Mucosa of descending colon (tissue), 3 donors: ENCODE measurements around the gene PLA2G4F. TPM values are rescaled to one million over a fixed set of nuclear protein-coding genes. Genes with fewer than 3 reads are reported as not detected.
A peak's percentile ranks its signal among the peaks of the same experiment; 100 is the strongest.

Source experiments
- ATAC-seq: fragments of 200-7000 bp; cut with Tn5 transposase; one replicate; pipeline ENCODE4 v1.9.1; 2020; ENCODE audit warnings: mild to moderate bottlenecking, moderate library complexity
- DNase-seq, 3 donors: peaks; one replicate each; pipeline ENCODE4 v3.0.0-alpha.2; 2020
- H3K36me3 ChIP-seq: fragments of 200-600 bp; one replicate; pipeline ENCODE4 v1.8.0; 2021; ENCODE audit warnings: low read depth, mild to moderate bottlenecking
- H3K4me1 ChIP-seq: fragments of 200-600 bp; one replicate; pipeline ENCODE4 v1.8.0; 2021; ENCODE audit warnings: low read depth, mild to moderate bottlenecking
- H3K4me3 ChIP-seq: fragments of 200-600 bp; one replicate; pipeline ENCODE4 v1.8.0; 2021; ENCODE audit warnings: mild to moderate bottlenecking
- H3K9me3 ChIP-seq: fragments of 200-600 bp; one replicate; pipeline ENCODE4 v1.8.0; 2021; ENCODE audit warnings: mild to moderate bottlenecking
- CTCF ChIP-seq: fragments of 200-600 bp; IDR thresholded peaks from one replicate; pipeline ENCODE4 v1.8.0; 2022; ENCODE audit warnings: antibody characterized with exemption, mild to moderate bottlenecking
- intact Hi-C, 2 donors: fragments of 100-400 bp; cut with DNase I in 1 of 2; cut with micrococcal nuclease in 1 of 2; formaldehyde crosslinking; loops; one replicate each; pipeline versions ENCODE4 v1.11.0 to v1.11.1; 2022; cut with DNase I, micrococcal nuclease
- total RNA-seq, 3 donors: library from RNA; stranded (reverse); fragmentation: NEBNext Ultra II Directional in 2 of 3; extraction: Animal tissue kit (Norgen Biotek cat#: 25700) in 2 of 3; gene quantifications; one replicate each; pipeline versions ENCODE4 v1.2.1 to v1.2.4, GENCODE V29; 2021 to 2023
- donor health status: DM: no; HTN: no; CAD: no; lungs with moderate emphysema.
- donor health status: DM: no; HTN: no; CAD: no.
- donor health status: DM: no; HTN: yes; CAD: no.

PLA2G4F gene
- total RNA-seq, 3 donors from 2014 or later, result 23.4 to 66.9 (median 41.2) TPM

- Histone ChIP-seq H3K4me3 (no peak overlapping the region), H3K36me3 (no peaks in the 10 kb centered on the region), H3K9me3 (no peaks in the 10 kb centered on the region), H3K4me1 (no peaks in the 10 kb centered on the region)
- TF ChIP-seq CTCF, result no peak
- intact Hi-C loops, result no loop called here
- DNase-seq, result no peak
- ATAC-seq, result no peak
Measured at GRCh38 chr15:42199126-42199525, 42.7 kb upstream of the PLA2G4F start.

GRCh38 chr15:42198516-42198915, 42.1 kb upstream of the PLA2G4F start:
- TF ChIP-seq CTCF, result no peak
- Histone ChIP-seq H3K36me3 (no peaks in the 10 kb centered on the region), H3K9me3 (no peaks in the 10 kb centered on the region), H3K4me1 (no peaks in the 10 kb centered on the region), H3K4me3 (no peak overlapping the region)
- intact Hi-C loops, result no loop called here
- no peak for DNase-seq
- no peak for ATAC-seq

- Histone ChIP-seq H3K36me3 (no peaks in the 10 kb centered on the region), H3K4me1 (no peaks in the 10 kb centered on the region), H3K9me3 (no peaks in the 10 kb centered on the region), H3K4me3 (no peak overlapping the region)
- no peak for DNase-seq
- intact Hi-C loops, result no loop called here
- no peak for TF ChIP-seq CTCF
- peak; percentile 20 for ATAC-seq
Measured at GRCh38 chr15:42194513-42194912, 38.1 kb upstream of the PLA2G4F start.

DNA sequence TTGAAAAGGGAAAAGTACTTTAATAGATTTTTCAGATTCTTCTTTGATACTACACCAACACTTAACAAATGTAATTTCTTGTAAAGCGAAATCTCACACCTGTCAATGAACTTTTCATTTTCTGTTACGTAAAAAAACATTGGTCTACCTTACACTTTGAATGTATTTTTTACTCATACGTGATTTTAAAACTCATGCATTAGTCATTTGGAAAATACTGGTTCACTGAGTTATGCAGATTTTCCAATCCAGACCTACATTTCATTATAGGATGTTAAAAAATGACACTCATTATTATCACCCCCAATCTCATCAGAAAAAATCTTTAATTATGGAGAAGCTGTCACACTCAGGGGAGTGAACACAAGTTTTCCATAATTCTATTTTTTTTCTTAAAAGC, 36.9 kb upstream of the PLA2G4F start:
- DNase-seq (no peak), ATAC-seq (no peak)
- Histone ChIP-seq H3K36me3 (no peaks in the 10 kb centered on the region), H3K9me3 (no peaks in the 10 kb centered on the region), H3K4me3 (no peak overlapping the region), H3K4me1 (no peaks in the 10 kb centered on the region)
- TF ChIP-seq CTCF, result no peak
- intact Hi-C loops, result no loop called here

- TF ChIP-seq CTCF, result no peak
- DNase-seq (no peak), ATAC-seq (no peak)
- Histone ChIP-seq H3K36me3 (no peaks in the 10 kb centered on the region), H3K4me3 (no peak overlapping the region), H3K9me3 (no peaks in the 10 kb centered on the region), H3K4me1 (no peaks in the 10 kb centered on the region)
- intact Hi-C loops, result no loop called here
Measured at GRCh38 chr15:42191610-42192346, 35.3 kb upstream of the PLA2G4F start.

GRCh38 chr15:42190370-42190769, 33.9 kb upstream of the PLA2G4F start:
- intact Hi-C loops, result no loop called here
- no peak for TF ChIP-seq CTCF
- Histone ChIP-seq H3K36me3 (no peaks in the 10 kb centered on the region), H3K4me3 (no peak overlapping the region), H3K4me1 (no peaks in the 10 kb centered on the region), H3K9me3 (no peaks in the 10 kb centered on the region)
- DNase-seq (no peak), ATAC-seq (no peak)
